ENCODE results near the gene CELF5.

CELF5 gene

DNA sequence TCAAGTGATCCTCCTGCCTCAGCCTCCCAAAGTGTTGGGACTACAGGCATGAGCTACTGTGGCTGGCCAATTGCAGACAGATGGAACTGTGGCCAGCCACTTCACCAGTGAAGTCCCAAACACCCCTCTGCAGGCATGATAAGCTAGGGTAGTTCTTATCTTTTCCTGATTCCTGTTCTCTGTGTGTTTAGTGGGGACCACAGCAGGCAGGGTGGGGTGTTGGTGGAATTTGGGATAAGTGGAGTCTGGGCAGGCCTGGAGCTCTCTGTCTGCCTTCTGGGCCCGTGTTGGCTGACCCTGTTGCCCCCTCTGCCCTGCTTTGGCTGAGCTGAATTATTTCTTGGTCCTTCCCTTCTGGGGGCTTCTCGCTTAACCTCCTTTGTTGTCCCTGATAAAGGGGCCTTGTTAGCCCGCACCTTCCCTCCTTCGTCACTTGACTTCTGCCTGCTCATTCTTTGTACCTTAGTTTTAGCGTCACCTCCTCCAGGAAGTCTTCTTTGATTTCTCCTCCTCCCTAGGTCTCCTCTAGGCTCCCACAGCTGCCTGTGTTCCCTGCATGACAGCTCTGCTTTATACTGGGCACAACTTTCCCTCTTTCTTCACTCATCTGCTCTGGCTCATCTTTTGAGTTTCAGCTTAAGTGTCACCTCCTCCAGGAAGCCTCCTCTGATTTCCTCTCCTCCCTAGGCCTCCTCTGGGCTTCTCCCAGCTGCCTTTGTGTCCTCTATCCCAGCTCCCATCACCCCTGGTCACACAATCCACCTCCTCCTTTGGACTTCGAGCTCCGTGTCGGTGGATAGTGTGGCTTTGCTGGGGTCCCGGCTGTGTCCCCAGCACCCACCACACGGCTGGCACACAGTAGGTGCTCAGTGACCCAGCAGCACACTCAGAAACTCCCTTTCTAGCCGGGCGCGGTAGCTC lies 40.5 kb upstream of the CELF5 start:
- no peak for TF ChIP-seq CTCF (IDR thresholded peaks at IDR 0.05; ENCODE audit: extremely low read depth, missing control alignments)
- no peak for DNase-seq (ENCODE audit: low spot score)

- peak; percentile 64 for DNase-seq (ENCODE audit: low spot score)
- TF ChIP-seq CTCF (IDR thresholded peaks at IDR 0.05; ENCODE audit: extremely low read depth, missing control alignments), result no peak
Measured at GRCh38 chr19:3184847-3185460, 39.5 kb upstream of the CELF5 start.

GRCh38 chr19:3185461-3186159 lies 38.9 kb upstream of the CELF5 start, which contains the start of gene NCLN:
TSS of gene NCLN (plus strand) at chr19:3185930. CDS start at chr19:3186031, 101 bp downstream.
- DNase-seq (ENCODE audit: low spot score), result peak; percentile 95
- TF ChIP-seq CTCF (IDR thresholded peaks at IDR 0.05; ENCODE audit: extremely low read depth, missing control alignments), result no peak

- no peak for TF ChIP-seq CTCF (IDR thresholded peaks at IDR 0.05; ENCODE audit: extremely low read depth, missing control alignments)
- no peak for DNase-seq (ENCODE audit: low spot score)
Measured at GRCh38 chr19:3186160-3186688, 38.2 kb upstream of the CELF5 start.

- no peak for TF ChIP-seq CTCF (IDR thresholded peaks at IDR 0.05; ENCODE audit: extremely low read depth, missing control alignments)
- DNase-seq (ENCODE audit: low spot score), result no peak
Measured at GRCh38 chr19:3186891-3187661, 37.4 kb upstream of the CELF5 start.

GRCh38 chr19:3187662-3188511 lies 36.6 kb upstream of the CELF5 start:
- no peak for DNase-seq (ENCODE audit: low spot score)
- TF ChIP-seq CTCF (IDR thresholded peaks at IDR 0.05; ENCODE audit: extremely low read depth, missing control alignments), result no peak

All from GM20000 (cell line).